ACHN (cell line): ENCODE results near the gene PCDHGA4.
"Not testable (repeated sequence)": the region's sequence is repeated elsewhere in the genome, so short reads cannot be mapped to it uniquely, and the experiment has no call there.

ENCODE experiments used
- DNase-seq: peaks from one replicate; pipeline ENCODE4 v3.0.0-alpha.2; 2015
- in situ Hi-C: cut with HindIII; loops from 2 replicates; pipeline ENCODE4 v1.10.0; 2017; ENCODE audit warnings: low sequenced_read_pairs, low pct_ligation_motif_present, low pct_unique_long_range_greater_than_20kb

PCDHGA4 gene

DNA sequence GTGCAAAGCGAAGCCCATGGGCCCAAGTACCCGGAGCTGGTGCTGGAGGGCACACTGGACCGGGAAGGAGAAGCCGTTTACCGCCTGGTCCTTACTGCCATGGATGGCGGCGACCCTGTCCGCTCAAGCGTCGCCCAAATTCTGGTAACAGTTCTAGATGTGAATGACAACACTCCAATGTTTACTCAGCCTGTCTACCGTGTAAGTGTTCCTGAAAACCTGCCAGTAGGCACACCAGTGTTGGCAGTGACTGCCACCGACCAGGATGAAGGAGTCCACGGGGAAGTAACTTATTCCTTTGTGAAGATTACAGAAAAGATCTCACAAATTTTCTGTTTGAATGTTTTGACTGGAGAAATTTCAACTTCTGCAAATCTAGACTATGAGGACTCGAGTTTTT lies 19.8 kb downstream of the PCDHGA4 start:
- DNase-seq, result no peak
- in situ Hi-C loops, result no loop called here

DNA sequence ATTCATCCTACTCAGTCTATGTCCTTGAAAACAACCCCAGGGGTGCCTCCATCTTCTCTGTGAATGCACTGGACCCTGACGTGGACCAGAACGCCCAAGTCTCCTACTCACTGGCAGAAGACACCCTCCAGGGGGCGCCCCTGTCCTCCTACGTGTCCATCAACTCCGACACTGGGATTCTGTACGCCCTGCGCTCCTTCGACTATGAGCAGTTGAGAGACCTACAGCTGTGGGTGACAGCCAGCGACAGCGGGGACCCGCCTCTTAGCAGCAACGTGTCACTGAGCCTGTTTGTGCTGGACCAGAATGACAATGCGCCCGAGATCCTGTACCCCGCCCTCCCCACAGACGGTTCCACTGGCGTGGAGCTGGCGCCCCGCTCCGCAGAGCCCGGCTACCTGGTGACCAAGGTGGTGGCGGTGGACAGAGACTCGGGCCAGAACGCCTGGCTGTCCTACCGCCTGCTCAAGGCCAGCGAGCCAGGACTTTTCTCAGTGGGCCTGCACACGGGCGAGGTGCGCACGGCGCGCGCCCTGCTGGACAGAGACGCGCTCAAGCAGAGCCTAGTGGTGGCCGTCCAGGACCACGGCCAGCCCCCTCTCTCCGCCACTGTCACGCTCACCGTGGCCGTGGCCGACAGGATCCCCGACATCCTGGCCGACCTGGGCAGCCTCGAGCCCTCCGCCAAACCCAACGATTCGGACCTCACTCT lies 20.8 kb downstream of the PCDHGA4 start:
- DNase-seq, in situ Hi-C loops: not testable (repeated sequence)

GRCh38 chr5:141382469-141383294 lies 27.9 kb downstream of the PCDHGA4 start, which contains the start of gene PCDHGA7:
PCDHGA7 (plus strand) TSS chr5:141382742; CDS start chr5:141382900, 158 bp downstream.
- in situ Hi-C loops, result no loop called here
- peak; percentile 60 for DNase-seq

GRCh38 chr5:141383345-141383744 lies 28.5 kb downstream of the PCDHGA4 start:
- in situ Hi-C loops, result no loop called here
- DNase-seq, result no peak

DNA sequence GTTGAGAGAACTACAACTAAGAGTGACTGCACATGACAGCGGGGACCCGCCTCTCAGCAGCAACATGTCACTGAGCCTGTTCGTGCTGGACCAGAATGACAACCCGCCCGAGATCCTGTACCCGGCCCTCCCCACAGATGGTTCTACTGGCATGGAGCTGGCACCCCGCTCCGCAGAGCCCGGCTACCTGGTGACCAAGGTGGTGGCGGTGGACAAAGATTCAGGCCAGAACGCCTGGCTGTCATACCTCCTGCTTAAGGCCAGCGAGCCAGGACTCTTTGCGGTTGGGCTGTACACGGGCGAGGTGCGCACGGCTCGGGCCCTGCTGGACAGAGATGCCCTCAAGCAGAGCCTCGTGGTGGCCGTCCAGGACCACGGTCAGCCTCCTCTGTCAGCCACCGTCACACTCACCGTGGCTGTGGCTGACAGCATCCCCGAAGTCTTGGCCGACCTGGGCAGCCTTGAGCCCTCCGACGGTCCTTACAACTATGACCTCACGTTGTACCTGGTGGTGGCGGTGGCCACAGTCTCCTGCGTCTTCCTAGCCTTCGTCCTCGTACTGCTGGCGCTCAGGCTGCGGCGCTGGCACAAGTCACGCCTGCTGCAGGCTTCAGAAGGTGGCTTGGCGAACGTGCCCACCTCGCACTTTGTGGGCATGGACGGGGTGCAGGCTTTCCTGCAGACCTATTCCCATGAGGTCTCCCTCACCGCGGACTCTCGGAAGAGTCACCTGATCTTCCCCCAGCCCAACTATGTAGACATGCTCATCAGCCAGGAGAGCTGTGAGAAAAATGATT lies 29.8 kb downstream of the PCDHGA4 start:
- in situ Hi-C loops, result no loop called here

GRCh38 chr5:141387557-141388311 lies 32.9 kb downstream of the PCDHGA4 start, which contains the start of gene PCDHGB4:
PCDHGB4 (plus strand) TSS chr5:141387698; CDS start chr5:141387885, 187 bp downstream.
- DNase-seq, in situ Hi-C loops: not testable (repeated sequence)

More for the DNA sequence above, 29.8 kb downstream of the PCDHGA4 start:
- no peak for DNase-seq

- no peak for DNase-seq
- in situ Hi-C loops, result no loop called here
Measured at GRCh38 chr5:141388661-141389060, 33.8 kb downstream of the PCDHGA4 start.

GRCh38 chr5:141389153-141390042 lies 34.6 kb downstream of the PCDHGA4 start:
- in situ Hi-C loops, result no loop called here
- DNase-seq, result no peak

DNA sequence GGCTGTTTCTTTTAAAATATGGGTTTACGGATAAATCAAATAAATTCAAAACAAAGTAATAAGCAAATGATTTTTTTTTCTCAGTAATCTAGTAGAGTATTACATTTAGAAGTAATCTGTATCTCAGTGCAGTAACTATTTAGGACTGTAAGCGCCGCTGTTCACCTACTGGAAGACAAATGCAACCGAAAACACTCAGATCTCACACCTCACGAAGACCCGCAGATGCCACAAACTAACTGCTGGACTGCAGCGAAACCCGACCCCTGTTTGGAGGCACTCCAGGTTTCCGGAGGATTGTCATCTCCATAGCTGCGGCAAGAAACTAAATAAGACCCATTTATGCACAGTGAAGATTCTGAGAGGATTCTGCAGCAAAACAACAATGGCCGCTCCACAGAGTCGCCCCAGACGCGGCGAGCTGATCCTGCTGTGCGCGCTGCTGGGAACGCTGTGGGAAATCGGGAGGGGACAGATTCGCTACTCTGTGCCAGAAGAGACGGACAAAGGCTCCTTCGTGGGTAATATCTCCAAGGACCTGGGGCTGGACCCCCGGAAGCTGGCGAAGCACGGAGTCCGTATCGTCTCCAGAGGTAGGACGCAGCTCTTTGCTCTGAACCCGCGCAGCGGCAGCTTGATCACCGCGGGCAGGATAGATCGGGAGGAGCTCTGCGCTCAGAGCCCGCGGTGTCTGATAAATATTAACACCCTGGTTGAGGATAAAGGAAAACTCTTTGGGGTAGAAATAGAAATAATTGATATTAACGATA lies 37.8 kb downstream of the PCDHGA4 start, which contains the start of gene PCDHGA8:
PCDHGA8 (plus strand) TSS at position 205 of the 770 bp plus-strand sequence; CDS start at position 386, 181 bp downstream.
- in situ Hi-C loops, result no loop called here
- no peak for DNase-seq

DNA sequence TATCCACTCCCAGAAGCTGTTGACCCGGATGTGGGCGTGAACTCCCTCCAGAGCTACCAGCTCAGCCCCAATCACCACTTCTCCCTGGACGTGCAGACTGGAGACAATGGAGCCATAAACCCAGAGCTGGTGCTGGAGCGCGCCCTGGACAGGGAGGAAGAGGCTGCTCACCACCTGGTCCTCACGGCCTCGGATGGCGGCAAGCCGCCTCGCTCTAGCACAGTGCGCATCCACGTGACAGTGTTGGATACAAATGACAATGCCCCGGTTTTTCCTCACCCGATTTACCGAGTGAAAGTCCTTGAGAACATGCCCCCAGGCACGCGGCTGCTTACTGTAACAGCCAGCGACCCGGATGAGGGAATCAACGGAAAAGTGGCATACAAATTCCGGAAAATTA lies 38.4 kb downstream of the PCDHGA4 start:
- in situ Hi-C loops, result no loop called here
- DNase-seq, result no peak

- DNase-seq, in situ Hi-C loops: not testable (repeated sequence)
Measured at GRCh38 chr5:141394401-141395187, 39.8 kb downstream of the PCDHGA4 start.

DNA sequence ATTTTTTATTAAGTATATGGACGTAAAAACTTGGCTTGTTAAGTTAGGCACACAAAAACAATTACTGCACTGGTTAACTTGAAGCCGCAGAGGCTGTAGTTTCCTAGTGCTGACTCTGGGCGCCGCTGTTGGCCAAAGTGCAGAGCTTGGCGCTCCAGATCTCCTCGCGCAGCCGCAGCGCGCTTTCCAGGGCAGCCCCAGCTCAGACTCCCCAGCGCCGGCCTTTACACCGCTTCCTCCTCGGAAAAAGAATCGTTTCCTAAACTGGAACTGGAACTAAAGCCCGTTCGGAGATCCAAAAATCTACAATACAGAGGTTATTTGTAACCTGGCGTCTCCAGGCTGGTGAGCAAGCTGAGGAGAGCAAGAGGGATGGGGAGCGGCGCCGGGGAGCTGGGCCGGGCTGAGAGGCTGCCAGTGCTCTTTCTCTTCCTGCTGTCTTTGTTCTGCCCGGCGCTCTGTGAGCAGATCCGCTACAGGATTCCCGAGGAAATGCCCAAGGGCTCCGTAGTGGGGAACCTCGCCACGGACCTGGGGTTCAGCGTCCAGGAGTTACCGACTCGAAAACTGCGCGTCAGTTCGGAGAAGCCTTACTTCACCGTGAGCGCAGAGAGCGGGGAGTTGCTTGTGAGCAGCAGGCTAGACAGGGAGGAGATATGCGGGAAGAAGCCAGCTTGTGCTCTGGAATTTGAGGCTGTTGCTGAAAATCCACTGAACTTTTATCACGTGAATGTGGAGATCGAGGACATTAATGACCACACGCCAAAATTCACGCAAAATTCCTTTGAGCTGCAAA lies 43.1 kb downstream of the PCDHGA4 start, which contains the start of gene PCDHGB5:
PCDHGB5 (plus strand) TSS at position 192 of the 796 bp plus-strand sequence; CDS start at position 373, 181 bp downstream.
- in situ Hi-C loops, DNase-seq: not testable (repeated sequence)

GRCh38 chr5:141398608-141399007 lies 43.8 kb downstream of the PCDHGA4 start:
- in situ Hi-C loops, result no loop called here
- DNase-seq, result no peak

- in situ Hi-C loops, result no loop called here
- DNase-seq, result no peak
Measured at GRCh38 chr5:141399555-141400258, 44.9 kb downstream of the PCDHGA4 start.
